NCI-H2196 (cell line): ENCODE results near the gene ZCWPW1.
"Not testable (repeated sequence)": the region's sequence is repeated elsewhere in the genome, so short reads cannot be mapped to it uniquely, and the experiment has no call there.

Source experiments
- DNase-seq: peaks from one replicate; lab custom pipeline; 2025; ENCODE audit not compliant: unreplicated experiment; lab: John Stamatoyannopoulos, UW

The ZCWPW1 gene

DNA sequence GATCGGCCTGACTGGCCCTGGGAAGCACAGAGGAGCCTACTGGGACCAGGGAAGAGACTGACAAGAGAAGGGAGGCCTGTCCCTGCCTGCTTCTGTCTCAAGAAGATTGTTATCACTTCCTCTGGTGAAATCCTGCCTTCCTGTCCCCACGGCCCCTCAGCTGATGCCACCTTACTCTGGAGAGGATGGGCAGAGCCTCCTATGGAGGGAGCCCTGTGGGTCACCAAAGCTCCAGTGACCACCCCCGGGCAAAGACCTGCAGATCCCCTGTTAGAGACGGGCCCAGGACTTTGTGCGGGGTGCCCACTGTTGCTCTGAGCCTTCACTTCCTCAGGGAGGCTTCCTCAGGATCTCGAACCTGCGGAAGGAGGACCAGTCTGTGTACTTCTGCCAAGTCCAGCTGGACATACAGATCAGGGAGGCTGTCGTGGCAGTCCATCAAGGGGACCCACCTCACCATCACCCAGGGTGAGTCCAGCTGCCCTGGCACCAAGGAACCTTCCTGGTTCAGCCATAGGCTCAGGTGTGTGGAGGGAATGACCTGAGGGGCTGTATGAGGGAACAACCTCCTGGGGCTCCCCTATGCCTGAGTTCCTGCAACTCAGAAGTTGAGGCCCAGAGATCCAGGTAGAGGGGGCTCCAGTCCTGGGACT, 72.0 kb downstream of the ZCWPW1 start:
- no peak for DNase-seq

GRCh38 chr7:100353685-100354330, 74.7 kb downstream of the ZCWPW1 start:
- DNase-seq = no peak

- no peak for DNase-seq
These were observed 75.4 kb downstream of the ZCWPW1 start for GRCh38 chr7:100352984-100353684.

GRCh38 chr7:100352230-100352781, 76.2 kb downstream of the ZCWPW1 start:
- not testable (repeated sequence) for DNase-seq

GRCh38 chr7:100351657-100352058, 76.8 kb downstream of the ZCWPW1 start:
- no peak for DNase-seq
